Gastrocnemius medialis (tissue), 4 donors: ENCODE measurements around the gene RAB13.

Source experiments
- POLR2A ChIP-seq, 2 donors: fragments of 450-650 bp; IDR thresholded peaks; one replicate each; pipeline ENCODE4 v1.6.1; 2017; ENCODE audit warnings: antibody characterized with exemption in 2 of 2, mild to moderate bottlenecking in 2 of 2, moderate library complexity in 2 of 2
- TF ChIP-seq, protein P1 (sequence below), 5 experiments: fragments of 450-650 bp in 3 of 5; fragments of 200-600 bp in 2 of 5; sonication (generic) in 2 of 5; IDR thresholded peaks in 4 of 5; conservative IDR thresholded peaks in 1 of 5; 1 replicate in 4 of 5; 2 replicates in 1 of 5; pipeline ENCODE4 v1.5.1; 2016 to 2019; ENCODE audit warnings: antibody characterized with exemption in 5 of 5, mild to moderate bottlenecking in 3 of 5, moderate library complexity in 3 of 5

DNA sequence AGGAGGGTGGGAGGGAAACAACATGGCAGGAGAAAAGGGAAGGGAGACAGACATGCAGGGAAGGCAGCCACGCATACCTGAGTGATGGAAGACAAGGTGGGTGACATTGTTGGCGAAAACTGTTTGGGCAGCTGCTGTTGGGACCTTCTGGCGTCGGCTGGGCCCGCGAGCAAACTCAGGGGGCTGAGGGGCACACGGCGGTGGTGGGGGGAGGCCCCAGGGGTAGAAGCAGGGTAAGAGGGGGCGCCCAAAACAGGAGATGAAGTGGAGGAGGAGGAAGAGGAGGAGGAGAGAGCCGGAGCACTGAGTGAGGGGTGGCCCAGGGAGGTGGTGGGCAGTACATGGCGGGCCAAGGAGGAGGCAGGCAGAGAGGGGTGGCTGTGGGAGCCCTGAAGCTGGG, 35.0 kb downstream of the RAB13 start:
- TF ChIP-seq, protein P1, sequence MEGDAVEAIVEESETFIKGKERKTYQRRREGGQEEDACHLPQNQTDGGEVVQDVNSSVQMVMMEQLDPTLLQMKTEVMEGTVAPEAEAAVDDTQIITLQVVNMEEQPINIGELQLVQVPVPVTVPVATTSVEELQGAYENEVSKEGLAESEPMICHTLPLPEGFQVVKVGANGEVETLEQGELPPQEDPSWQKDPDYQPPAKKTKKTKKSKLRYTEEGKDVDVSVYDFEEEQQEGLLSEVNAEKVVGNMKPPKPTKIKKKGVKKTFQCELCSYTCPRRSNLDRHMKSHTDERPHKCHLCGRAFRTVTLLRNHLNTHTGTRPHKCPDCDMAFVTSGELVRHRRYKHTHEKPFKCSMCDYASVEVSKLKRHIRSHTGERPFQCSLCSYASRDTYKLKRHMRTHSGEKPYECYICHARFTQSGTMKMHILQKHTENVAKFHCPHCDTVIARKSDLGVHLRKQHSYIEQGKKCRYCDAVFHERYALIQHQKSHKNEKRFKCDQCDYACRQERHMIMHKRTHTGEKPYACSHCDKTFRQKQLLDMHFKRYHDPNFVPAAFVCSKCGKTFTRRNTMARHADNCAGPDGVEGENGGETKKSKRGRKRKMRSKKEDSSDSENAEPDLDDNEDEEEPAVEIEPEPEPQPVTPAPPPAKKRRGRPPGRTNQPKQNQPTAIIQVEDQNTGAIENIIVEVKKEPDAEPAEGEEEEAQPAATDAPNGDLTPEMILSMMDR (IDR thresholded peaks at IDR 0.05 in 4 of 5, conservative IDR thresholded peaks at IDR 0.05 in 1 of 5), result no peak
- no peak for TF ChIP-seq POLR2A (IDR thresholded peaks at IDR 0.05)
